Endodermal cell (in vitro differentiated cells): Measurements from ENCODE around the gene NRG2. TPM values are rescaled to one million over a fixed set of nuclear protein-coding genes. Genes with fewer than 3 reads are reported as not detected.

Experiments
- DNase-seq: peaks from one replicate; pipeline ENCODE4 v3.0.0-alpha.2; 2017
- H3K27ac ChIP-seq: 2 replicates; pipeline ENCODE4 v1.5.1; 2013; ENCODE audit warnings: mild to moderate bottlenecking, low read depth, low read length, moderate library complexity
- H3K27me3 ChIP-seq: 2 replicates; pipeline ENCODE4 v1.6.1; 2013; ENCODE audit warnings: mild to moderate bottlenecking, low read length, moderate library complexity; ENCODE audit not compliant: insufficient read depth, control insufficient read depth, poor library complexity, severe bottlenecking
- H3K36me3 ChIP-seq: 2 replicates; pipeline ENCODE4 v1.7.0; 2013; ENCODE audit warnings: mild to moderate bottlenecking, low read length, moderate library complexity; ENCODE audit not compliant: control insufficient read depth, insufficient read depth
- H3K4me1 ChIP-seq: one replicate; pipeline ENCODE4 v1.7.0; 2013; ENCODE audit warnings: low read length; ENCODE audit not compliant: control insufficient read depth, insufficient read depth
- H3K4me3 ChIP-seq: 2 replicates; pipeline ENCODE4 v1.5.1; 2013; ENCODE audit warnings: mild to moderate bottlenecking, low read length, moderate library complexity
- H3K9ac ChIP-seq: 2 replicates; pipeline ENCODE4 v1.6.1; 2013; ENCODE audit warnings: mild to moderate bottlenecking, low read length, moderate library complexity; ENCODE audit not compliant: poor library complexity, severe bottlenecking; ENCODE audit errors: extremely low read depth
- H3K9me3 ChIP-seq: 2 replicates; pipeline ENCODE4 v1.6.1; 2013; ENCODE audit warnings: mild to moderate bottlenecking, low read length, moderate library complexity; ENCODE audit not compliant: control insufficient read depth
- H3K27ac Mint-ChIP-seq: 2 replicates; pipeline ENCODE4 v1.8.0; 2020; ENCODE audit warnings: mixed read lengths
- H3K27me3 Mint-ChIP-seq: 2 replicates; pipeline ENCODE4 v1.8.0; 2021; ENCODE audit warnings: mild to moderate bottlenecking, mixed read lengths; ENCODE audit not compliant: insufficient read depth
- H3K36me3 Mint-ChIP-seq: 2 replicates; pipeline ENCODE4 v1.8.0; 2020; ENCODE audit warnings: low read depth, mixed read lengths
- H3K4me1 Mint-ChIP-seq: 2 replicates; pipeline ENCODE4 v1.8.0; 2020; ENCODE audit warnings: mixed read lengths
- H3K4me3 Mint-ChIP-seq: 2 replicates; pipeline ENCODE4 v1.8.0; 2020; ENCODE audit warnings: mild to moderate bottlenecking, moderate library complexity, mixed read lengths
- H3K9me3 Mint-ChIP-seq: 2 replicates; pipeline ENCODE4 v1.8.0; 2020; ENCODE audit warnings: mild to moderate bottlenecking, mixed read lengths
- WGBS, 2 experiments: methylation state at CpG; one replicate each; pipeline versions ENCODE4 v1.1.5 to v1.1.7; 2013; ENCODE audit warnings: missing lambda C conversion rate in 2 of 2, mixed read lengths in 1 of 2; ENCODE audit not compliant: insufficient coverage in 1 of 2, insufficient read length in 1 of 2; 5-methylcytosine and 5-hydroxymethylcytosine counted together
- total RNA-seq, 2 donors: library from RNA; stranded (reverse); fragmentation: NEBNext Ultra II Directional in 1 of 2; extraction: Animal tissue kit (Norgen Biotek cat#: 25700) in 1 of 2; gene quantifications; 2 replicates in 1 of 2; 3 replicates in 1 of 2; pipeline ENCODE4 v1.2.1, GENCODE V29; 2021
- TF ChIP-seq, protein P1 (sequence below): fragments of 200-600 bp; sonication (generic); conservative IDR thresholded peaks from 2 replicates; pipeline ENCODE4 v1.5.0; 2021; ENCODE audit warnings: antibody characterized with exemption, mild to moderate bottlenecking

The NRG2 gene
- total RNA-seq, 2 donors from 2014 or later = 10.8 to 12.5 TPM

DNA sequence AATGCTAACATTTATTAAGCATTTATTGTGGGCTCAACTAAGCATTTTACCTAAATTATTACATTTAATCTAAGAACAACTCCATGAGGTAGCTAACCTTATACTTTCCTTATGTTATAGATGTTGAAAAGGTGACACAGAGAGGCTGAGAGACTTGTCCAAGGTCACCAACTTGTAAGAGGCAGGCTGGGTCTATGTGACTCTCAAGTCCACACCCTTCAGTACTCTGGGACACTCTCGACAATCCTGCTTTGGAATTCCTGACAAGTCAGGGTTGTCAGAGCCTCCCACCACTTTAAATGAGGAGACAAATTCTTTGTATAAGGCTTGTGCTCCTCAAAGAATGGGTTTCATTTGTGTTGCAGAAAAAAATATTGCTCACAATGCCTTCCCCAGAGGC is 67.2 kb downstream of the NRG2 start:
- DNase-seq = no peak
- Histone ChIP-seq H3K27me3 (peaks cover 25% of the 10 kb centered on the region), H3K9ac (no peak overlapping the region), H3K27ac (no peak overlapping the region), H3K36me3 (no peaks in the 10 kb centered on the region), H3K9me3 (no peaks in the 10 kb centered on the region), H3K4me3 (no peak overlapping the region), H3K4me1 (no peaks in the 10 kb centered on the region)
- Mint-ChIP-seq H3K9me3 (no peaks in the 10 kb centered on the region), H3K27me3 (peaks cover 65% of the 10 kb centered on the region), H3K27ac (no peak overlapping the region), H3K4me3 (no peak overlapping the region), H3K4me1 (peaks cover 22% of the 10 kb centered on the region), H3K36me3 (no peaks in the 10 kb centered on the region)
- TF ChIP-seq, protein P1, sequence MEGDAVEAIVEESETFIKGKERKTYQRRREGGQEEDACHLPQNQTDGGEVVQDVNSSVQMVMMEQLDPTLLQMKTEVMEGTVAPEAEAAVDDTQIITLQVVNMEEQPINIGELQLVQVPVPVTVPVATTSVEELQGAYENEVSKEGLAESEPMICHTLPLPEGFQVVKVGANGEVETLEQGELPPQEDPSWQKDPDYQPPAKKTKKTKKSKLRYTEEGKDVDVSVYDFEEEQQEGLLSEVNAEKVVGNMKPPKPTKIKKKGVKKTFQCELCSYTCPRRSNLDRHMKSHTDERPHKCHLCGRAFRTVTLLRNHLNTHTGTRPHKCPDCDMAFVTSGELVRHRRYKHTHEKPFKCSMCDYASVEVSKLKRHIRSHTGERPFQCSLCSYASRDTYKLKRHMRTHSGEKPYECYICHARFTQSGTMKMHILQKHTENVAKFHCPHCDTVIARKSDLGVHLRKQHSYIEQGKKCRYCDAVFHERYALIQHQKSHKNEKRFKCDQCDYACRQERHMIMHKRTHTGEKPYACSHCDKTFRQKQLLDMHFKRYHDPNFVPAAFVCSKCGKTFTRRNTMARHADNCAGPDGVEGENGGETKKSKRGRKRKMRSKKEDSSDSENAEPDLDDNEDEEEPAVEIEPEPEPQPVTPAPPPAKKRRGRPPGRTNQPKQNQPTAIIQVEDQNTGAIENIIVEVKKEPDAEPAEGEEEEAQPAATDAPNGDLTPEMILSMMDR = no peak
- 50% methylated on average over 1 of the region's 1 CpG; no CpG with 5 or more reads in 1 of the 2 experiments for WGBS, 2 experiments

DNA sequence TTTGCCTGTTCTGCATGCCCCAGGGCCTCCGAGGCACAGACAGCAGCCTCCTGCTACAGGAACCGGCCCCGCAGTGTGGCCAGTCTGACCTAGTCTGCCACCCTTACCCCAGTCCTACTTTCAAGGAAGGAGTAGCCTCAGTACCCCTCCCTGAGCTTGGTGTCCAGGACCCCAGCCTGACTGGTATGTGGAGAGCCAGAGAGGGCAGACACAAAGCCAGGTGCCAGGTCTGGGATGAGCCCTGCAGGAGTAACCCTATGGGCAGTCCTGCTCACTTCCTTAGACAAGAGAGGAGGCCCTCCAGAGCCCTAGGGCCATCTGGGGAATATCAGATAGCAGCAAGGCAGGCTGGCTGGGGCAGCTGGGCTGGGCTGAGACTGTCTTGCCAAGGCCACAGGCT is 67.8 kb downstream of the NRG2 start:
- TF ChIP-seq, protein P1 = no peak
- H3K4me1 Mint-ChIP-seq = peaks cover 16% of the 10 kb centered on the region
- Histone ChIP-seq H3K4me3 (no peak overlapping the region), H3K27me3 (peaks cover 32% of the 10 kb centered on the region), H3K9me3 (no peaks in the 10 kb centered on the region), H3K4me1 (no peaks in the 10 kb centered on the region), H3K9ac (no peak overlapping the region), H3K36me3 (no peaks in the 10 kb centered on the region), H3K27ac (no peak overlapping the region)
- no peak overlapping the region for H3K27ac Mint-ChIP-seq
- no peak overlapping the region for H3K4me3 Mint-ChIP-seq
- no peaks in the 10 kb centered on the region for H3K9me3 Mint-ChIP-seq
- no peaks in the 10 kb centered on the region for H3K36me3 Mint-ChIP-seq
- WGBS, 2 experiments = 91 to 95% methylated on average over 3 of the region's 3 CpGs
- no peak for DNase-seq
- peaks cover 65% of the 10 kb centered on the region for H3K27me3 Mint-ChIP-seq

DNA sequence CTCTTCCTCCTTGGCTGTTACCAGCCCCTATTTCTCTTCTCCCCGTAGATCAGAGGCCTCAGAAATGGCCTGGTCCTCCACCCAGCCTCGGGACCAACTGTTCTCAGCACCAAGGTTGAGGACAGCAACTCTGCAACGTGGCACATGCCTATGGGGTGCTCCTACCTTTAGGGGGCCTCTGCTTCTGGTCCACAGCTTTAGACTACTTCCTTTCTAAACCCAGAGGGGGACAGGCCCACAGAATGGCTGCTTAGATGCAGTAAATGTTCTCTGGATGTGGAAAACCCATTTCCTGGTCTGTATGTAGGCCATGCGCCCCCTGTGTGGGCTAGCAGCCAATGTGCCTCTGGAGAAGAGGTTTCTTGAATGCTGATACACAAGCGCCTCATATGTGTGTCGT is 68.4 kb downstream of the NRG2 start:
- no peaks in the 10 kb centered on the region for H3K9me3 Mint-ChIP-seq
- H3K4me3 Mint-ChIP-seq = no peak overlapping the region
- H3K4me3 ChIP-seq = no peak overlapping the region
- no peak overlapping the region for H3K27ac ChIP-seq
- H3K27ac Mint-ChIP-seq = no peak overlapping the region
- no peaks in the 10 kb centered on the region for H3K36me3 ChIP-seq
- H3K36me3 Mint-ChIP-seq = no peaks in the 10 kb centered on the region
- no peak overlapping the region for H3K9ac ChIP-seq
- TF ChIP-seq, protein P1 = peak; percentile 50
- peaks cover 65% of the 10 kb centered on the region for H3K27me3 Mint-ChIP-seq
- WGBS, 2 experiments = 80 to 95% methylated on average over 3 to 6 of the region's 6 CpGs
- DNase-seq = peak; percentile 70
- no peaks in the 10 kb centered on the region for H3K9me3 ChIP-seq
- H3K4me1 Mint-ChIP-seq = peaks cover 12% of the 10 kb centered on the region
- H3K27me3 ChIP-seq = peaks cover 38% of the 10 kb centered on the region
- no peaks in the 10 kb centered on the region for H3K4me1 ChIP-seq
